ENCODE measurements around the gene TPMT. TPM values are rescaled to one million over a fixed set of nuclear protein-coding genes. Genes with fewer than 3 reads are reported as not detected.

TPMT gene
- total RNA-seq (2022; extraction: Qiagen RNA extraction; ENCODE audit: low read depth): 5.9 to 7.5 TPM (median 6.9 TPM) in 5 replicates

DNA sequence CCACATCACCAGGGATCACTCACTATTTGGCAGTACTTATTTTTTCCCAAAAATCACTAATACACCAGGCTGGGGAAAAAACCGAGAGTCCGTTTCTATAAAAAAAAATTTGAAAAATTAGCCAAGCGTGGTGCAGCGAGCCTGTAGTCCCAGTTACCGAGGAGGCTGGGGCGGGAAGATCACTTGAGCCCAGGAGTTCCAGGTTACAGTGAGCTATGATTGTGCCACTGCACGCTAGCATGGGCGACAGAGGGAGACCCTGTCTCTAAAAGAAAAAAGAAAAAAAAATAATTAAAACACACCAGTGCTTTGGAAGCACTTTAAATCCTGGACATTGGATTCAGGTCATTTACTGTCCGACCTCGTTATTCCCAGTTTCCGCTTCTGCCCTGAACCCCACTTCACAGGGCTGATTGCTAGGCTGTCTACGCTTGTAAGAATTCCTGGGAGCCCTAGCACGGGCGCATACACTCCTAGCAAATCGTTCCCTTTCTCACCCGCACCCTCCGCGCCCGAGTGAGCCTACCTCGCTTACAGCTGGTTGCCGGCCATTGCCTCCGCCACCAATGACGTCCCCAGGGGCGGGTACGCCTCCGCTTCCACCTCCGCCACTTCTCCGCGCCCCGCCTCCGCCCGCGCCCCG, at the start of gene TPMT:
Gene TPMT, minus strand, starts transcription at position 571 of the 643 bp plus-strand sequence. CDS start 5,950 bp downstream, outside the sequence.

GRCh38 chr6:18155150-18155863, 430 bp upstream of the TPMT start, which contains the start of gene KDM1B:
Gene KDM1B (plus strand): TSS chr6:18155422. CDS start chr6:18159896, 4,474 bp downstream.

GRCh38 chr6:18122128-18123093, 32.5 kb downstream of the TPMT start, which contains the start of gene NHLRC1:
Gene NHLRC1 (minus strand): TSS chr6:18122677. CDS start chr6:18122606, 71 bp downstream.

Other genes with a start within 250 kb of the TPMT start
- 20.8 to 25.6 TPM (median 24.7 TPM) in 5 replicates for gene KIF13A, start 167.4 kb downstream of the TPMT start, total RNA-seq (2022; extraction: Qiagen RNA extraction; ENCODE audit: low read depth)
- 1.4 to 2.7 TPM (median 1.9 TPM) in 5 replicates for gene NHLRC1, start 32.4 kb downstream of the TPMT start, total RNA-seq (2022; extraction: Qiagen RNA extraction; ENCODE audit: low read depth)
- gene KDM1B, start 345 bp upstream of the TPMT start, total RNA-seq (2022; extraction: Qiagen RNA extraction; ENCODE audit: low read depth): 7.1 to 9.0 TPM (median 8.9 TPM) in 5 replicates
- gene DEK, start 109.5 kb upstream of the TPMT start, total RNA-seq (2022; extraction: Qiagen RNA extraction; ENCODE audit: low read depth): 83.6 to 102 TPM (median 93.4 TPM) in 5 replicates
- gene RNF144B, start 232.3 kb upstream of the TPMT start, total RNA-seq (2022; extraction: Qiagen RNA extraction; ENCODE audit: low read depth): 0.24 to 0.88 TPM (median 0.52 TPM) in 5 replicates